Fibroblast of the aortic adventitia (primary cell): Measurements from ENCODE around the gene DNM1. TPM values are rescaled to one million over a fixed set of nuclear protein-coding genes. Genes with fewer than 3 reads are reported as not detected.

Source experiments
- DNase-seq: peaks from one replicate; pipeline ENCODE4 v3.0.0-alpha.2; 2010; ENCODE audit warnings: low read depth
- H3K4me3 ChIP-seq: 2 replicates; pipeline ENCODE4 v1.5.1; 2011; ENCODE audit warnings: low read depth, mild to moderate bottlenecking, control low read depth, low read length, moderate library complexity
- total RNA-seq: library from RNA; depleted of rRNA; stranded (reverse); fragments of >200 nt; gene quantifications from 2 replicates; pipeline ENCODE4 v1.2.3, GENCODE V29; 2012; ENCODE audit warnings: low replicate concordance
- TF ChIP-seq, protein P1 (sequence below): IDR thresholded peaks from 2 replicates; pipeline ENCODE4 v1.5.1; 2011; ENCODE audit warnings: mild to moderate bottlenecking, low read length, control low read depth, inconsistent platforms; ENCODE audit not compliant: insufficient read depth

DNM1 gene
- total RNA-seq, 1 donor, result 57.4 TPM

DNA sequence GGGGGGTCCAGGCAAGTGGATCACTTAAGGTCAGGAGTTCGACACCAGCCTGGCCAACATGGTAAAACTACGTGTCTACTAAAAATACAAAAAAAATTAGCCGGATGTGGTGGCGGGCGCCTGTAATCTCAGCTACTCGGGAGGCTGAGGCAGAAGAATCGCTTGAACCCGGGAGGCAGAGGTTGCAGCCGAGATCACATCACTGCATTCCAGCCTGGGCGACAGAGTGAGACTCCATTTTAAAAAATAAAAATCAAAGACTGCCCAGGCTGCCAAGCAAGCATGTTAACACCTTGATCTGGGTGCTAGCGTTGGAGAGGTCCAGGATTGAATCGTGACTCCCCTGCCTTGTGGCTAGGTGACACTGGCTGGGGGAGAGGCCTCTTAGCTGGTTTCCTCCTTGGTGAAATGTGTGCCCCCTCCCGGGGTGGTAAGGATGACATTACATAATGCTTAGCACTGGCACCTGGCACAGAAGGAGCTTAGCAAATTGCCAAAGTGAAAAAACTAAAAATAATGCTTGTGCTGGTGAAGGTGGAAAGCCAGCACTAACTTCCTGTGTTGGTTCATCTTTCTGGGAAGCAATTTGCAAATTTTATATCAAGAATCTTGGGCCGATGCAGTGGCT, 9.6 kb upstream of the DNM1 start:
- TF ChIP-seq, protein P1, sequence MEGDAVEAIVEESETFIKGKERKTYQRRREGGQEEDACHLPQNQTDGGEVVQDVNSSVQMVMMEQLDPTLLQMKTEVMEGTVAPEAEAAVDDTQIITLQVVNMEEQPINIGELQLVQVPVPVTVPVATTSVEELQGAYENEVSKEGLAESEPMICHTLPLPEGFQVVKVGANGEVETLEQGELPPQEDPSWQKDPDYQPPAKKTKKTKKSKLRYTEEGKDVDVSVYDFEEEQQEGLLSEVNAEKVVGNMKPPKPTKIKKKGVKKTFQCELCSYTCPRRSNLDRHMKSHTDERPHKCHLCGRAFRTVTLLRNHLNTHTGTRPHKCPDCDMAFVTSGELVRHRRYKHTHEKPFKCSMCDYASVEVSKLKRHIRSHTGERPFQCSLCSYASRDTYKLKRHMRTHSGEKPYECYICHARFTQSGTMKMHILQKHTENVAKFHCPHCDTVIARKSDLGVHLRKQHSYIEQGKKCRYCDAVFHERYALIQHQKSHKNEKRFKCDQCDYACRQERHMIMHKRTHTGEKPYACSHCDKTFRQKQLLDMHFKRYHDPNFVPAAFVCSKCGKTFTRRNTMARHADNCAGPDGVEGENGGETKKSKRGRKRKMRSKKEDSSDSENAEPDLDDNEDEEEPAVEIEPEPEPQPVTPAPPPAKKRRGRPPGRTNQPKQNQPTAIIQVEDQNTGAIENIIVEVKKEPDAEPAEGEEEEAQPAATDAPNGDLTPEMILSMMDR, result no peak
- no peak for DNase-seq
- H3K4me3 ChIP-seq, result no peak overlapping the region

DNA sequence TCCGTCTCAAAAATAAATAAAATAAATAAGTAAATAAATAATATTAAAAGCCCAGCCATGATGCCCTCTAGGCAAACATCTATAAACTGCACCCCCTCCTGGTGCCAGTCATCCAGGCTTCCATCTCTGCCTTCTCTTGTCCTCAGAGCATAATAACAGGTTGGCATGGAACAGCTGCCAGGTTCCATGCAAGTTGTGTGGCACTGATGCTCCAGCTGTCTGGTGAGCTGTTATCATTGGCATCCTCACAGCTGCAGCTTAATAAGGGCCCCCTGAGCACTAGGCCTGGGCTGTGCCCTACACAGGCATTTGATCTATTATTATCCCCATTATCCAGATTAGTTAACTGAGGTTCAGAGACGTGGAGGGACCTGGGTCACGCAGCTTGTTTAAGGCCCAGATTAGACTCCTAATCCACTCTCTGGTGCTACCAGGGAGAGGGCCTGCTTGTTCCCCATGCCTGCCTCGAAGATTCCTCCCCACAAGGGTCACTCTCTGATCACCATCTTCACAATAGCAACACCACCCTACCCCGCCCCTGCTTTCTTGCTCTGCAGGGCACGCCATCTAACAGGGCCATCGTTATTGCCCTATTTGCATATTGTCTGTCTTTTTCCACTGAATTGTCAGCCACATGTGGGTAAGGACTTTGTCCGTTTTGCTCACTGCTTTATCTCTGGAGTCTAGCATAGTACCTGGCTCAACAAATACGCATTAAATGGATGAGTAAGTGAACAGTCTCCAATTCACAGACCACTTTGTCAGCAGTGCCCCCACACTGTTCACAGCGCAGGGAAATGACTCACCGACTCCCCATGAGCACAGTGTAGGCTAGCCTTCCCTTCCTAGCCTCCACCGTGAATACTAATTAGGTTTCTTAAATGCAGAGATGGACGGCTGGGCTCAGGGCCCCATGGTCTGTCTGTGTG, 1.5 kb upstream of the DNM1 start:
- DNase-seq, result no peak
- H3K4me3 ChIP-seq, result no peak overlapping the region

DNA sequence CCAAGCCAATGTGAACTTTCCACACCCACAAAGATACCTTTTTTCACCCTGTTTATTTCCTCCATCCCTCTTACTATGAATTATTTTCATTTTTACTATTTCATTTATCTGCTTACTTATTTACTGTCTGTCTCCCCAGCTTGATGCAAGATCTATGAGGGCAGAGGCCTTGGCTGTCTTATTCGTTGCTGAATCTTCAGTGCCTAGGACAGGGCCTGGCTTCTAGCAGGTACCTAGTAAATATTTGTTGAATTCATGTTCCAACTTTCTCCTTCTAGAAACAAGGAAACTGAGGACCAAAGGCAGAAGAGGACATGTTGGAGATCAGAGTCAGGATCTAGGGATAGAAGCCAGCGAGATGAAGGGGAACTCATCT, 543 bp upstream of the DNM1 start:
- DNase-seq, result no peak
- TF ChIP-seq, protein P1, result no peak
- no peak overlapping the region for H3K4me3 ChIP-seq

More for the DNA sequence above, 1.5 kb upstream of the DNM1 start:
- TF ChIP-seq, protein P1, result no peak

DNA sequence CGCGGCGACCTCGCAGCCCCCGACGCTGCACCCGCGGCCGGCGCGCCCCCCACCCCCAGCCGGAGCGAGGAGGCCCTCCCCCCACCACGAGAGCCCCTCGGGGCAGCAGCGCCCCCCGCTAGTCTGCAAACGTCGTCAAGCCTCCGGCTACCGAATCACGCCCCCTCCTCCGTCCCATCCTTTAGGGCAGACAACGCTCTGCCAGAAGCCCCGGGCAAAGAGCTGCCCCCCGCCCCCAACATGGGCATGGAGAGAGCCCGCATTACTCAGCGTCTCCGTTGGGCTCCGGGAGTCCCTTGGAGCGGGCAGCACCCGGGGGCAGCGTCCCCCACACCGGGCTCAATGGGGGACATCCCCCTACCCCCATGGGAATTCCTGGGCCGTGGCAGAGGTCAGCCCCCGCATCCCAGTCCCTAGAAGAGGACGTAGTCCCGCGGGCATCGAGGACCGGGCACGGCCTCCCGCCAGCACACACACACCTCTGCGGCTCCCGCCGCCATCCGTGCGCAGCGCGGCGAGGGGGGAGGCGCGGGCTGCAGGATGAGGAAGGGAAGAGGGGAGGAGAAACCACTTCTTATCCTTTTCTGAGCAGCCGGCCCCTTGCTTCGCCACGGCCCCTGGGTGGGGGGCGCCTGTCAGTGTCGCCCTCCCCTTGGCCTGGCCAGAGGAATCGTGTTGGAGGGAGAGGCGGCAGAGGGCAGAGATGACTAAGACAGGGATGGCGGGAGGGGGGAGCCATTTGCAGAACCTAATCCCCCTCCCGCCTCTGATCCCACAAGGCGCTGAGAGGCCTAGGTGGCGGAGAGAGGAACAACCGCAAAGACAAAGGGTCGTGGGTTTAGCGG, 750 bp downstream of the DNM1 start:
- TF ChIP-seq, protein P1, result no peak
- H3K4me3 ChIP-seq, result peak overlapping the region; percentile 84
- DNase-seq, result peak; percentile 37

DNA sequence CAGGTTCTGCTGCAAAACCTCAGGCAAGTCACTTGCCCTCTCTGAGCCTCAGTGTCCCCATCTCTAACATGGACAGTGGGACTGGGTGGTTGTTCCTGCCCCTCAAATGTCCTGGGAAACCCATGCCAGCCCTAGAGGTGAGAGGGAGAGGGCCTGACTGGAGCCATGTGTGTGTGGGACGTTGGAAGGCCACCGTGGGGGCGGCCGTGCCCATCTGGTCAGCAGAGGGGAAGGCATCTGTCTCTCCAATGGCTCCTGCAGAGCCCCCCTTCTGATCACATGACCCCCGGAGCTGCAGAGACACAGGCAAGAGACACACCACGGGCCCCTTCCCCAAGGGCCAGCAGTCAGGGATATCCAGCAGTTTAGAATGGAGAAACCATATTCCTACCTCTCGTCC, 1.7 kb downstream of the DNM1 start:
- no peak for DNase-seq
- TF ChIP-seq, protein P1, result no peak
- peak overlapping the region; percentile 84 for H3K4me3 ChIP-seq

DNA sequence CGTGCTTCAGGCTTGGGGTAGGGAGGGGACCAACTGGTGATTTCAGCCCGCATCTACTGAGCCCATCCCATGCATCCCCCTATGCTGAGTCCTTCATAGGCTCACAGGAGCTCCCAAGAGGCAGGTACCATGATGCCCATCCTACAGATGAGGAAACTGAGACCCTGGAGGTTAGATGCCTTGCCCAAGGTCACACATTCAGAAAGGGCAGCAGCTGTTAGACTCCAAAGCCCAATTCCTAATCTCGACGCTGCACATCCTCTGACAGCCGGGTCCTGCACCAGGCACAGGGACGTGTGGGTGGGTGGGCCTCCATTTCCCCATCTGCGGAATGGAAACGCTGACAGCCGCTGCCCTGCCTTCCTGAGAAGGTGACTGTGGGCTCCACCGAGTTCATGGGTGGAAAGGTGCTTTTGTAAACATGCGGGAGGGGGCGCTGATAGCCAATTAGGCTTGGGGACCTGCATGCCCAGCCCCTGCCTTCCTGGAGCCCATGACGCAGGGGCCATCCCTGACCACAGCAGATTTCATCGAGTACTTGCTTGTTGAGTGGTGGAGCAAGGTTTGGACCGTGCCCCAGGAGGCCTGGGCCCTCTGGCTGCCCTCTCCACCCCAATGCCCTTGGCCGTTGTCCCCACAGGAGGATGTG, 2.2 kb downstream of the DNM1 start:
- H3K4me3 ChIP-seq, result no peak overlapping the region
- DNase-seq, result no peak
- TF ChIP-seq, protein P1, result no peak
